Transverse colon (tissue), 4 donors: Measurements from ENCODE around the gene CEP41. TPM values are rescaled to one million over a fixed set of nuclear protein-coding genes. Genes with fewer than 3 reads are reported as not detected.

Experiments
- DNase-seq: peaks from one replicate; pipeline ENCODE4 v3.0.0-alpha.2; 2019
- H3K27ac ChIP-seq, 4 donors: fragments of 200-600 bp; sonication (generic); 2 replicates each; pipeline ENCODE4 v1.5.1; 2016 to 2018; ENCODE audit warnings: inconsistent platforms in 4 of 4
- H3K27me3 ChIP-seq: fragments of 200-600 bp; sonication (generic); 2 replicates; pipeline ENCODE4 v1.5.1; 2017; ENCODE audit warnings: inconsistent platforms
- H3K36me3 ChIP-seq, 4 donors: fragments of 200-600 bp; sonication (generic); 2 replicates each; pipeline ENCODE4 v1.5.1; 2017 to 2019; ENCODE audit warnings: inconsistent platforms in 4 of 4
- H3K4me1 ChIP-seq, 4 donors: fragments of 200-600 bp; sonication (generic); 2 replicates each; pipeline ENCODE4 v1.5.1; 2017 to 2020; ENCODE audit warnings: inconsistent platforms in 4 of 4
- H3K4me3 ChIP-seq, 4 donors: fragments of 200-600 bp; sonication (generic); 1 replicate in 1 of 4; 2 replicates in 3 of 4; pipeline versions ENCODE4 v1.5.1 to v1.6.1; 2017 to 2019; ENCODE audit warnings: inconsistent platforms in 4 of 4
- H3K9me3 ChIP-seq, 2 donors: fragments of 200-600 bp; sonication (generic); 2 replicates each; pipeline ENCODE4 v1.5.1; 2017 to 2019; ENCODE audit warnings: inconsistent platforms in 2 of 2
- EP300 ChIP-seq: sonication (generic); formaldehyde crosslinking; IDR thresholded peaks from one replicate; pipeline ENCODE4 v1.6.1; 2017; ENCODE audit warnings: antibody characterized with exemption, low read depth
- POLR2A ChIP-seq: fragments of 450-650 bp; IDR thresholded peaks from one replicate; pipeline ENCODE4 v1.6.1; 2016; ENCODE audit warnings: antibody characterized with exemption, mild to moderate bottlenecking, moderate library complexity
- POLR2AphosphoS5 ChIP-seq, 3 donors: sonication (generic); formaldehyde crosslinking; IDR thresholded peaks; one replicate each; pipeline ENCODE4 v1.6.1; 2016; ENCODE audit warnings: antibody characterized with exemption in 3 of 3
- WGBS, 2 donors: methylation state at CpG; one replicate each; pipeline ENCODE4 v1.1.5; 2018; ENCODE audit warnings: low coverage in 1 of 2; 5-methylcytosine and 5-hydroxymethylcytosine counted together
- in situ Hi-C, 4 donors: fragments of 200-750 bp; cut with MboI; loops; one replicate each; pipeline versions ENCODE4 v1.15.0 to v1.15.1; 2017; ENCODE audit warnings: low sequenced_read_pairs in 3 of 4, low pct_ligation_motif_present in 1 of 4, low pct_unique_long_range_greater_than_20kb in 1 of 4
- intact Hi-C: fragments of 100-400 bp; cut with DNase I; formaldehyde crosslinking; loops from one replicate; pipeline ENCODE4 v1.15.1; 2023; ENCODE audit warnings: low total_unique reads
- total RNA-seq, 4 donors: library from RNA; depleted of rRNA; stranded (reverse); fragments of >200 nt; gene quantifications; one replicate each; pipeline ENCODE4 v1.1.0, GENCODE V29; 2016
- TF ChIP-seq, protein P1 (sequence below), 5 experiments: fragments of 200-600 bp in 3 of 5; fragments of 450-650 bp in 2 of 5; sonication (generic) in 3 of 5; IDR thresholded peaks; 1 replicate in 2 of 5; 2 replicates in 3 of 5; pipeline ENCODE4 v1.5.1; 2016 to 2017; ENCODE audit warnings: antibody characterized with exemption in 5 of 5, inconsistent platforms in 3 of 5, mild to moderate bottlenecking in 2 of 5, moderate library complexity in 1 of 5

The CEP41 gene
- total RNA-seq, 4 donors from 2014 or later: 0.75 to 4.8 (median 2.7) TPM; not detected in 1

DNA sequence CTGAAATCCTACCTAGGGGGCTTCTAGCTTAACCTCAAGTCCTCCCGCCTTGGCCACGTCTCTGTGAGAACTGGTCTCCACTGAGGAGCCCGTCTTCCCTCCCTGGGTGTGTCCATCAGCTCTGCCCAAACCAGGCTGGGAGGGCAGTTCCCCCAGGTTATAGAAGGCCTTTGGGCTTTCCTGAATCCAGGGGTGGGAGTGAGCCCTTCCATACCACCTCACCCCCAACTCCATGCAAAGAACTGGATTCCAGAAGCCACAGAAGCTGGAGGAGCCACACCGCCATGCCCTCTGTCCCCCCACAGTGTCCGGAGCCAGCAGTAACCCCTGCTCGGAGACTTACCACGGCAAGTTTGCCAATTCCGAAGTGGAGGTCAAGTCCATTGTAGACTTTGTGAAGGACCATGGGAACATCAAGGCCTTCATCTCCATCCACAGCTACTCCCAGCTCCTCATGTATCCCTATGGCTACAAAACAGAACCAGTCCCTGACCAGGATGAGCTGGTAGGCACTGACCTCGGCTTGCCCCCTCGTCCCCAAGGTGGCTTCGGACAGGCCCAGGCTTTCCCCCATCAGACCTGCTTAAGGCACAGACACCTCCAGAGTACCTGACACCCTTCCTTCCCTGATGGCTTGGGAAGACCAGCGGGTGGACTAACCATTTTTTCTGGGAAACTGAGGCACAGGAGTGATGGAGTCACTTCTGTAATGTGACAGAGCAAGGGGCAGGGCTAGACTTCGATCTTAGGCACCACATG is 55.8 kb downstream of the CEP41 start:
- H3K4me1 ChIP-seq: no peaks in the 10 kb centered on the region
- TF ChIP-seq POLR2A: no peak
- no peak for TF ChIP-seq POLR2AphosphoS5 (IDR thresholded peaks at IDR 0.05)
- TF ChIP-seq, protein P1, sequence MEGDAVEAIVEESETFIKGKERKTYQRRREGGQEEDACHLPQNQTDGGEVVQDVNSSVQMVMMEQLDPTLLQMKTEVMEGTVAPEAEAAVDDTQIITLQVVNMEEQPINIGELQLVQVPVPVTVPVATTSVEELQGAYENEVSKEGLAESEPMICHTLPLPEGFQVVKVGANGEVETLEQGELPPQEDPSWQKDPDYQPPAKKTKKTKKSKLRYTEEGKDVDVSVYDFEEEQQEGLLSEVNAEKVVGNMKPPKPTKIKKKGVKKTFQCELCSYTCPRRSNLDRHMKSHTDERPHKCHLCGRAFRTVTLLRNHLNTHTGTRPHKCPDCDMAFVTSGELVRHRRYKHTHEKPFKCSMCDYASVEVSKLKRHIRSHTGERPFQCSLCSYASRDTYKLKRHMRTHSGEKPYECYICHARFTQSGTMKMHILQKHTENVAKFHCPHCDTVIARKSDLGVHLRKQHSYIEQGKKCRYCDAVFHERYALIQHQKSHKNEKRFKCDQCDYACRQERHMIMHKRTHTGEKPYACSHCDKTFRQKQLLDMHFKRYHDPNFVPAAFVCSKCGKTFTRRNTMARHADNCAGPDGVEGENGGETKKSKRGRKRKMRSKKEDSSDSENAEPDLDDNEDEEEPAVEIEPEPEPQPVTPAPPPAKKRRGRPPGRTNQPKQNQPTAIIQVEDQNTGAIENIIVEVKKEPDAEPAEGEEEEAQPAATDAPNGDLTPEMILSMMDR (IDR thresholded peaks at IDR 0.05): no peak
- no peak for TF ChIP-seq EP300
- H3K36me3 ChIP-seq: no peaks in the 10 kb centered on the region
- no peaks in the 10 kb centered on the region for H3K27me3 ChIP-seq
- WGBS, 2 donors: 91% methylated on average over 13 of the region's 13 CpGs; no CpG with 5 or more reads in 1 of the 2 donors
- in situ Hi-C loops (no loop called here), intact Hi-C loops (no loop called here)
- H3K4me3 ChIP-seq: no peak overlapping the region
- no peak overlapping the region for H3K27ac ChIP-seq
- no peaks in the 10 kb centered on the region for H3K9me3 ChIP-seq
- DNase-seq: no peak

DNA sequence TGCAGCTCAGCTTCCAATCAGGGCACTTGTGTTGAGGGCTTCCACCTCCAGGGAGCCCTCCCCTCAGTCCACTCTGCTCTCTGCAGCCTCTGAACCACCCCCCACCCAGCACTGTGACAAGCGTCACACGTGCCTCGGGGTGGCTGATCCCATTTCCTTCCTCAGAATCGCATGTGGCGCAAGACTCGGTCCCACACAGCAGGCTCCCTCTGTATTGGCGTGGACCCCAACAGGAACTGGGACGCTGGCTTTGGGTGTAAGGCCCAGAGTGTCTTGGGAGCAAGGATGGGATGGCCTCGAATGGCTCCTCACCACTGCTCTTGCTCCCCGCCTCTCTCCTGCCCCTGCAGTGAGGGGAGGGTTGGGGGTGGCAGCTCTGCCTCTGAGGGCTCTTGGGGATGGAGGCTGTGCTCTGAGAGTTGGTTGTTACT is 56.4 kb downstream of the CEP41 start:
- in situ Hi-C loops (no loop called here), intact Hi-C loops (no loop called here)
- WGBS, 2 donors: 86% methylated on average over 10 of the region's 10 CpGs; no CpG with 5 or more reads in 1 of the 2 donors
- no peaks in the 10 kb centered on the region for H3K27me3 ChIP-seq
- no peaks in the 10 kb centered on the region for H3K4me1 ChIP-seq
- TF ChIP-seq EP300 (no peak), POLR2AphosphoS5 (IDR thresholded peaks at IDR 0.05) (no peak), POLR2A (no peak)
- TF ChIP-seq, protein P1 (IDR thresholded peaks at IDR 0.05): no peak
- H3K9me3 ChIP-seq: no peaks in the 10 kb centered on the region
- no peak overlapping the region for H3K4me3 ChIP-seq
- no peak for DNase-seq
- H3K27ac ChIP-seq: no peak overlapping the region
- H3K36me3 ChIP-seq: no peaks in the 10 kb centered on the region

DNA sequence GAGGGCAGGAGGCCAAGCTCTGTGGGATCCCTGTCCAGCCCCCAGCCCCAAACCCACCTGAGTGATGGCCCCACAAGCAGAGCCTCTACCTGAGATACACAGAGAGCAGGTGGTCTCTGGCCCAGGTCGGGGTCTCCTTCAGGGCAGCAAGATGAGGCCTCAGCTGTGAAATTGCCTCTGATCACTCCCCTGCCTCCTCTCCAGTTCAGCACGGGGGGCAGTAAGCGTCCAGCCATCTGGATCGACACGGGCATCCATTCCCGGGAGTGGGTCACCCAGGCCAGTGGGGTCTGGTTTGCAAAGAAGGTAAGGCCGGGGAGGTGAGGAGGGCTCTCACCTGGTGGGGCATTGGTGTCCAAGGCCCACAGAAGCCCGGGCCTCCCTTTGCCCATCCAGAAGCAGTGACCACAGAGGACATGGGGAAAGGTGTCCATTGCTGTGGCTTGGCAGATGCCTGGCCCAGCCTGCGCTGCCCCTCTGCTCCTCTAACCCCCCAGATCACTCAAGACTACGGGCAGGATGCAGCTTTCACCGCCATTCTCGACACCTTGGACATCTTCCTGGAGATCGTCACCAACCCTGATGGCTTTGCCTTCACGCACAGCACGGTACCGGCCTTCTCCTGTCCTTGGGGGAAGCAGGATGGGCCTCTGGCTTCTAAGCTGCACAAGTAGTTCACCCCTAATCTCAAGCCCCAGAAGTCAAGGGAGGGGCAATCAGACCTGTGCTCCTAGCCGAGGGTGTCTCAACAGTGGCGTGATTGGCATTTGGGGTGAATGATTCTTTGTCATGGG is 57.4 kb downstream of the CEP41 start:
- in situ Hi-C loops (no loop called here), intact Hi-C loops (no loop called here)
- H3K4me1 ChIP-seq: no peaks in the 10 kb centered on the region
- H3K27me3 ChIP-seq: no peaks in the 10 kb centered on the region
- H3K36me3 ChIP-seq: no peaks in the 10 kb centered on the region
- 95 to 100% methylated on average over 2 to 18 of the region's 18 CpGs for WGBS, 2 donors
- no peak overlapping the region for H3K27ac ChIP-seq
- no peaks in the 10 kb centered on the region for H3K9me3 ChIP-seq
- TF ChIP-seq, protein P1 (IDR thresholded peaks at IDR 0.05): no peak
- TF ChIP-seq POLR2A (no peak), EP300 (no peak), POLR2AphosphoS5 (IDR thresholded peaks at IDR 0.05) (no peak)
- H3K4me3 ChIP-seq: no peak overlapping the region
- DNase-seq: no peak
